Duodenal mucosa (tissue), 2 donors: ENCODE data around the gene TMEM247.

Source experiments
- H3K27ac ChIP-seq: one replicate; pipeline ENCODE4 v1.7.0; 2013; ENCODE audit warnings: low read depth, low read length
- H3K27me3 ChIP-seq, 2 donors: one replicate each; pipeline ENCODE4 v1.7.0; 2013; ENCODE audit warnings: low read length in 2 of 2, control low read depth in 1 of 2; ENCODE audit not compliant: insufficient read depth in 2 of 2, control insufficient read depth in 1 of 2
- H3K36me3 ChIP-seq, 2 donors: one replicate each; pipeline ENCODE4 v1.7.0; 2013; ENCODE audit warnings: low read length in 2 of 2, control low read depth in 1 of 2; ENCODE audit not compliant: insufficient read depth in 2 of 2, control insufficient read depth in 1 of 2
- H3K4me1 ChIP-seq, 2 donors: one replicate each; pipeline ENCODE4 v1.7.0; 2013; ENCODE audit warnings: low read length in 2 of 2, control low read depth in 1 of 2; ENCODE audit not compliant: insufficient read depth in 2 of 2, control insufficient read depth in 1 of 2
- H3K4me3 ChIP-seq, 2 donors: one replicate each; pipeline ENCODE4 v1.7.0; 2013; ENCODE audit warnings: low read length in 2 of 2, low read depth in 1 of 2
- H3K9ac ChIP-seq, 2 donors: one replicate each; pipeline ENCODE4 v1.7.0; 2013; ENCODE audit warnings: low read length in 2 of 2, low read depth in 1 of 2
- H3K9me3 ChIP-seq, 2 donors: one replicate each; pipeline ENCODE4 v1.7.0; 2013; ENCODE audit warnings: low read length in 2 of 2, control low read depth in 1 of 2; ENCODE audit not compliant: control insufficient read depth in 1 of 2

The TMEM247 gene

GRCh38 chr2:46497766-46498165 is 18.4 kb downstream of the TMEM247 start:
- peaks cover 4 to 5% of the 10 kb centered on the region in 2 donors for H3K27me3 ChIP-seq
- H3K4me1 ChIP-seq = peaks cover 3 to 4% of the 10 kb centered on the region in 2 donors
- H3K27ac ChIP-seq = no peak overlapping the region

GRCh38 chr2:46498681-46499080 is 19.3 kb downstream of the TMEM247 start:
- no peak overlapping the region for H3K4me3 ChIP-seq
- H3K9me3 ChIP-seq = no peaks in the 10 kb centered on the region
- no peak overlapping the region for H3K27ac ChIP-seq
- peaks cover 3 to 4% of the 10 kb centered on the region in 2 donors for H3K4me1 ChIP-seq
- peaks cover 4 to 5% of the 10 kb centered on the region in 2 donors for H3K27me3 ChIP-seq
- H3K9ac ChIP-seq = no peak overlapping the region
- no peaks in the 10 kb centered on the region for H3K36me3 ChIP-seq

More at GRCh38 chr2:46497766-46498165, 18.4 kb downstream of the TMEM247 start:
- no peak overlapping the region for H3K9ac ChIP-seq
- H3K36me3 ChIP-seq = no peaks in the 10 kb centered on the region
- no peak overlapping the region for H3K4me3 ChIP-seq
- no peaks in the 10 kb centered on the region for H3K9me3 ChIP-seq

- Histone ChIP-seq H3K27me3 (peaks cover 4 to 5% of the 10 kb centered on the region in 2 donors), H3K9me3 (no peaks in the 10 kb centered on the region), H3K4me1 (peaks cover 3 to 4% of the 10 kb centered on the region in 2 donors), H3K27ac (no peak overlapping the region), H3K36me3 (no peaks in the 10 kb centered on the region), H3K9ac (peak overlapping the region in 1 of 2 donors; percentile 81), H3K4me3 (peak overlapping the region; percentile 83 to 85)
Observed at GRCh38 chr2:46499392-46499785, 20.0 kb downstream of the TMEM247 start.

GRCh38 chr2:46500801-46501200 is 21.4 kb downstream of the TMEM247 start:
- no peaks in the 10 kb centered on the region for H3K36me3 ChIP-seq
- no peaks in the 10 kb centered on the region for H3K9me3 ChIP-seq
- H3K9ac ChIP-seq = no peak overlapping the region
- H3K27me3 ChIP-seq = peaks cover 4 to 5% of the 10 kb centered on the region in 2 donors
- H3K4me1 ChIP-seq = peaks cover 3 to 4% of the 10 kb centered on the region in 2 donors
- H3K27ac ChIP-seq = no peak overlapping the region
- no peak overlapping the region for H3K4me3 ChIP-seq

GRCh38 chr2:46502291-46502885 is 23.0 kb downstream of the TMEM247 start:
- no peaks in the 10 kb centered on the region for H3K36me3 ChIP-seq
- no peak overlapping the region for H3K9ac ChIP-seq
- no peak overlapping the region for H3K27ac ChIP-seq
- no peak overlapping the region for H3K4me3 ChIP-seq
- H3K9me3 ChIP-seq = no peaks in the 10 kb centered on the region
- peaks cover 4 to 5% of the 10 kb centered on the region in 2 donors for H3K27me3 ChIP-seq
- H3K4me1 ChIP-seq = peaks cover 3 to 4% of the 10 kb centered on the region in 2 donors

GRCh38 chr2:46503686-46504085 is 24.3 kb downstream of the TMEM247 start:
- Histone ChIP-seq H3K27me3 (no peaks in the 10 kb centered on the region), H3K36me3 (no peaks in the 10 kb centered on the region), H3K9me3 (no peaks in the 10 kb centered on the region), H3K4me3 (no peak overlapping the region), H3K9ac (no peak overlapping the region), H3K4me1 (peaks cover 3 to 4% of the 10 kb centered on the region in 2 donors), H3K27ac (no peak overlapping the region)

GRCh38 chr2:46504221-46504620 is 24.9 kb downstream of the TMEM247 start:
- H3K36me3 ChIP-seq = no peaks in the 10 kb centered on the region
- no peak overlapping the region for H3K4me3 ChIP-seq
- H3K27ac ChIP-seq = no peak overlapping the region
- H3K27me3 ChIP-seq = no peaks in the 10 kb centered on the region
- H3K9ac ChIP-seq = no peak overlapping the region
- peaks cover 3 to 4% of the 10 kb centered on the region in 2 donors for H3K4me1 ChIP-seq
- no peaks in the 10 kb centered on the region for H3K9me3 ChIP-seq

- no peaks in the 10 kb centered on the region for H3K36me3 ChIP-seq
Observed at GRCh38 chr2:46504685-46505471, 25.5 kb downstream of the TMEM247 start.

GRCh38 chr2:46505472-46505783 is 26.1 kb downstream of the TMEM247 start:
- Histone ChIP-seq H3K9me3 (no peaks in the 10 kb centered on the region), H3K9ac (no peak overlapping the region), H3K4me1 (peaks cover 0 to 3% of the 10 kb centered on the region in 2 donors), H3K4me3 (no peak overlapping the region), H3K27me3 (no peaks in the 10 kb centered on the region), H3K27ac (no peak overlapping the region), H3K36me3 (no peaks in the 10 kb centered on the region)

More at GRCh38 chr2:46504685-46505471, 25.5 kb downstream of the TMEM247 start:
- Histone ChIP-seq H3K9ac (no peak overlapping the region), H3K4me1 (peaks cover 0 to 4% of the 10 kb centered on the region in 2 donors), H3K27ac (no peak overlapping the region), H3K27me3 (no peaks in the 10 kb centered on the region), H3K4me3 (no peak overlapping the region), H3K9me3 (no peaks in the 10 kb centered on the region)

GRCh38 chr2:46506131-46506706 is 26.9 kb downstream of the TMEM247 start:
- H3K36me3 ChIP-seq = no peaks in the 10 kb centered on the region
- H3K4me3 ChIP-seq = no peak overlapping the region
- no peaks in the 10 kb centered on the region for H3K9me3 ChIP-seq
- no peak overlapping the region for H3K27ac ChIP-seq
- no peak overlapping the region for H3K9ac ChIP-seq
- H3K27me3 ChIP-seq = no peaks in the 10 kb centered on the region
- H3K4me1 ChIP-seq = no peaks in the 10 kb centered on the region
